Measurements from ENCODE around the gene SLC6A5. TPM values are rescaled to one million over a fixed set of nuclear protein-coding genes. Genes with fewer than 3 reads are reported as not detected.

Gene SLC6A5
- total RNA-seq, 1 experiment from 2014 or later: not detected

DNA sequence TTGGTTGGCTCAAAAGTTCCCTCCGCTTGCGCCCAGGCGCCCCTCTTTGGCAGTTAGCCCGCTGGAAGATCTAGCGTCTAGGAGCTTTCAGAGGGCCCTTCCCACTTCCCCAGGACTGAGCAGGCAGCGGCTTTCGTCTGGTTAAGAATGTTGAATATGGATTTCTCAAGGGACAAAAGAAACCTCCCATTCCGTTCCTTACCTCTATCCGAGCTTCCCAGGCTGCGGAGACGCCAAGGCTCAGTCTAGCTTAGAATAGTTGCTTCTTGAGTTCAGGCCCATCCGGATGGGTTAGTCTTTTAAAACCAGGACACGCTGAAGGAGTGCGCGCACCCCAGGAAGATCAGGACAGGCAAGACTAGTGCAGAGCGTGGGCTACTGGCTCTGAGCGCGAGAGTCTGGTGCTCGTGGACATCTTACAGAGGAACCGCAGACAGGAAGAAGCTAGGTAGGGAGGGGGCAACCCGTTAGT is 71.6 kb downstream of the SLC6A5 start:
- H3K18ac ChIP-seq (ENCODE audit: insufficient read length, low read depth, low read length): no peak overlapping the region
- no peak overlapping the region for H2BK120ac ChIP-seq (ENCODE audit: low read depth, low read length, poor library complexity, severe bottlenecking)
- H3K27me3 ChIP-seq (ENCODE audit: insufficient read depth, low read length): peaks cover 54% of the 10 kb centered on the region
- H3K4me2 ChIP-seq (ENCODE audit: insufficient read depth, insufficient read length, low read length): peak overlapping the region; percentile 93
- H2AK5ac ChIP-seq (ENCODE audit: insufficient read length, low read length): no peak overlapping the region
- no peak overlapping the region for H2BK5ac ChIP-seq (ENCODE audit: insufficient read length, low read length)
- H3K4me1 ChIP-seq (ENCODE audit: insufficient read depth, low read length): no peaks in the 10 kb centered on the region
- H3K79me2 ChIP-seq (ENCODE audit: insufficient read depth, low read length): no peaks in the 10 kb centered on the region
- no peak overlapping the region for H2BK15ac ChIP-seq (ENCODE audit: low read depth, low read length)
- no peak overlapping the region for H3K56ac ChIP-seq (ENCODE audit: insufficient read length, low read depth, low read length)
- TF ChIP-seq, protein P1, sequence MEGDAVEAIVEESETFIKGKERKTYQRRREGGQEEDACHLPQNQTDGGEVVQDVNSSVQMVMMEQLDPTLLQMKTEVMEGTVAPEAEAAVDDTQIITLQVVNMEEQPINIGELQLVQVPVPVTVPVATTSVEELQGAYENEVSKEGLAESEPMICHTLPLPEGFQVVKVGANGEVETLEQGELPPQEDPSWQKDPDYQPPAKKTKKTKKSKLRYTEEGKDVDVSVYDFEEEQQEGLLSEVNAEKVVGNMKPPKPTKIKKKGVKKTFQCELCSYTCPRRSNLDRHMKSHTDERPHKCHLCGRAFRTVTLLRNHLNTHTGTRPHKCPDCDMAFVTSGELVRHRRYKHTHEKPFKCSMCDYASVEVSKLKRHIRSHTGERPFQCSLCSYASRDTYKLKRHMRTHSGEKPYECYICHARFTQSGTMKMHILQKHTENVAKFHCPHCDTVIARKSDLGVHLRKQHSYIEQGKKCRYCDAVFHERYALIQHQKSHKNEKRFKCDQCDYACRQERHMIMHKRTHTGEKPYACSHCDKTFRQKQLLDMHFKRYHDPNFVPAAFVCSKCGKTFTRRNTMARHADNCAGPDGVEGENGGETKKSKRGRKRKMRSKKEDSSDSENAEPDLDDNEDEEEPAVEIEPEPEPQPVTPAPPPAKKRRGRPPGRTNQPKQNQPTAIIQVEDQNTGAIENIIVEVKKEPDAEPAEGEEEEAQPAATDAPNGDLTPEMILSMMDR (conservative IDR thresholded peaks at IDR 0.05): no peak
- no peak overlapping the region for H4K5ac ChIP-seq (ENCODE audit: insufficient read length, low read depth, low read length)
- no peak overlapping the region for H3K14ac ChIP-seq (ENCODE audit: insufficient read depth, low read length)
- H3K4me1 Mint-ChIP-seq: peaks cover 38% of the 10 kb centered on the region in 2 experiments
- no peaks in the 10 kb centered on the region for H3K79me1 ChIP-seq (ENCODE audit: insufficient read depth, low read depth, low read length, poor library complexity, severe bottlenecking)
- peak; percentile 45 for DNase-seq
- no peak overlapping the region for H4K91ac ChIP-seq (ENCODE audit: insufficient read length, low read depth, low read length)
- no peak overlapping the region for H2BK20ac ChIP-seq (ENCODE audit: low read depth, low read length, poor library complexity, severe bottlenecking)
- H3K4me3 Mint-ChIP-seq: peak overlapping the region; percentile 72 to 79
- H3K4ac ChIP-seq (ENCODE audit: low read depth, low read length): no peak overlapping the region
- H3K27me3 Mint-ChIP-seq (ENCODE audit: low read depth): peaks cover 70% of the 10 kb centered on the region
- no peaks in the 10 kb centered on the region for H3K9me3 ChIP-seq (ENCODE audit: control insufficient read depth, low read depth, low read length)
- H2BK12ac ChIP-seq (ENCODE audit: insufficient read length, low read depth, low read length): no peak overlapping the region
- H3K23ac ChIP-seq (ENCODE audit: insufficient read length, low read depth, low read length): no peak overlapping the region
- H2AFZ ChIP-seq (ENCODE audit: low read length): no peak overlapping the region
- no peak overlapping the region for H3K9ac ChIP-seq (ENCODE audit: extremely low read depth, insufficient read length, low read length)
- no CpG with 5 or more reads among the region's 21 CpGs for WGBS (ENCODE audit: extremely low coverage, insufficient read length, low lambda C conversion rate)
- peaks cover 21% of the 10 kb centered on the region for H3K23me2 ChIP-seq (ENCODE audit: insufficient read length, low read depth, low read length, poor library complexity, severe bottlenecking)
- no peaks in the 10 kb centered on the region for H4K20me1 ChIP-seq (ENCODE audit: control insufficient read depth, insufficient read depth, insufficient read length)
- no peak overlapping the region for H3T11ph ChIP-seq (ENCODE audit: low read length)
- H3K9me3 Mint-ChIP-seq: no peaks in the 10 kb centered on the region; a peak in 2 of 5 replicates
- no peak overlapping the region for H3K27ac Mint-ChIP-seq
- H3K36me3 Mint-ChIP-seq (ENCODE audit: insufficient read depth in 1 of 3, low read depth in 3 of 3): no peaks in the 10 kb centered on the region; a peak in 1 of 7 replicates
- no peak overlapping the region for H4K8ac ChIP-seq (replicated peaks; ENCODE audit: insufficient read length, low read depth, low read length)
- no peak overlapping the region for H3K27ac ChIP-seq (ENCODE audit: insufficient read length, low read depth, low read length)

All from H9 (cell line).